DOHH2 (cell line): ENCODE data around the gene CNNM4.

Experiments used
- H3F3A ChIP-seq: fragments of 200-600 bp; sonication (generic), shearing (Covaris generic); 2 replicates; pipeline ENCODE4 v1.6.0; 2016; ENCODE audit warnings: antibody characterized with exemption, mild to moderate bottlenecking; ENCODE audit not compliant: control insufficient read depth, insufficient read depth
- H3K27ac ChIP-seq: fragments of 200-600 bp; sonication (generic); 2 replicates; pipeline ENCODE4 v1.5.1; 2014; ENCODE audit warnings: low read depth, mild to moderate bottlenecking, low read length, moderate library complexity
- H3K27me3 ChIP-seq: fragments of 200-600 bp; sonication (generic); 2 replicates; pipeline ENCODE4 v1.6.1; 2014; ENCODE audit warnings: mild to moderate bottlenecking, low read length, mixed read lengths; ENCODE audit not compliant: control insufficient read depth
- H3K36me3 ChIP-seq: fragments of 200-600 bp; sonication (generic); 2 replicates; pipeline ENCODE4 v1.6.1; 2014; ENCODE audit warnings: mild to moderate bottlenecking, low read length, moderate library complexity, mixed read lengths; ENCODE audit not compliant: control insufficient read depth
- H3K4me1 ChIP-seq: fragments of 200-600 bp; sonication (generic); 2 replicates; pipeline ENCODE4 v1.6.1; 2014; ENCODE audit warnings: mild to moderate bottlenecking, low read length, mixed read lengths; ENCODE audit not compliant: control insufficient read depth
- H3K4me2 ChIP-seq: fragments of 200-600 bp; sonication (generic); 2 replicates; pipeline ENCODE4 v1.6.0; 2014; ENCODE audit warnings: mild to moderate bottlenecking, low read length, moderate library complexity
- H3K4me3 ChIP-seq: fragments of 200-600 bp; sonication (generic); 2 replicates; pipeline ENCODE4 v1.5.1; 2014; ENCODE audit warnings: mild to moderate bottlenecking, low read length, mixed read lengths
- H3K79me2 ChIP-seq: fragments of 200-600 bp; sonication (generic); 2 replicates; pipeline ENCODE4 v1.6.1; 2014; ENCODE audit warnings: mild to moderate bottlenecking, low read length, mixed read lengths; ENCODE audit not compliant: control insufficient read depth
- H3K9me2 ChIP-seq: fragments of 200-600 bp; sonication (generic); replicated peaks from 2 replicates; pipeline ENCODE4 v1.6.1; 2014; ENCODE audit warnings: mild to moderate bottlenecking, low read length, mixed read lengths; ENCODE audit not compliant: control insufficient read depth
- H3K9me3 ChIP-seq: fragments of 200-600 bp; sonication (generic); 2 replicates; pipeline ENCODE4 v1.6.1; 2014; ENCODE audit warnings: antibody characterized with exemption, low read length, mixed read lengths; ENCODE audit not compliant: control insufficient read depth, insufficient read depth
- H4K20me1 ChIP-seq: fragments of 200-600 bp; sonication (generic); 2 replicates; pipeline ENCODE4 v1.6.0; 2014; ENCODE audit warnings: low read depth, mild to moderate bottlenecking, antibody characterized with exemption, low read length, moderate library complexity; ENCODE audit not compliant: control insufficient read depth, insufficient read depth
- EZH2phosphoT487 ChIP-seq: fragments of 200-600 bp; sonication (generic); IDR thresholded peaks from 2 replicates; pipeline ENCODE4 v1.6.1; 2017; ENCODE audit warnings: borderline replicate concordance, mild to moderate bottlenecking, antibody characterized with exemption, low read length, moderate library complexity, mixed read lengths
- TF ChIP-seq, protein P1 (sequence below): fragments of 200-600 bp; sonication (generic); IDR thresholded peaks from one replicate; pipeline ENCODE4 v1.5.1; 2014; ENCODE audit warnings: antibody characterized with exemption, mild to moderate bottlenecking, low read depth, low read length; ENCODE audit not compliant: poor library complexity, severe bottlenecking

Gene CNNM4

DNA sequence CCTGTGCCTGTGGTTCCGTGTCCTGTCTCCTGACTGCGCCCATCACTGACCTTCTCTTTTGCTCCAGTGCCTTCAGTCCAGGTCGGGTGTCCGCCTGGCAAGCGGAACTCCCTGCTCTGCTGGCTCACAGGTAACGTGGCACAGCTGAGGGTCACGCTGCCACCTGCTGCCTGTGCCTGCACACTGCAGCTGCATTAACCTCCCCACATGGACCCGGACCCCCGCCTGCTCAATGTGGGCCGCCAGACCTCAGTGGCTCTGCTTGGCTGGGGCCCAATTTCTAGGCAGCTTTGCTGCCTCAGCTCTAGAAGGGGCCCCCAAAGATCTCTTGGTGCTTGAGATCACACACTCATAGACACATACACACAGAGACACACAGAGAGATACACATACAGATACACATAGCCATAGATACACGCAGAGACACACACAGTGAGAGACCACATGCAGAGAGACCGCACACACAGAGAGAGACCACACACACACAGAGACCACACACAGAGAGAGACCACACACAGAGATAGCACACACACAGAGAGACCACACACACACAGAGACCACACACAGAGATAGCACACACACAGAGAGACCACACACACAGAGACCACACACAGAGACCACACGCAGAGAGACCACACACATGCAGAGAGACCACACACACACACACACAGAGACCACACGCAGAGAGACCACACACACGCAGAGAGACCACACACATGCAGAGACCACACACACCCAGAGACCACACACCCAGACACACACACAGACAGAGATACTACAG, 40.5 kb downstream of the CNNM4 start:
- Histone ChIP-seq H3K4me3 (peak overlapping the region; percentile 16), H3K4me1 (peaks cover 34% of the 10 kb centered on the region), H4K20me1 (no peaks in the 10 kb centered on the region), H3K27me3 (no peaks in the 10 kb centered on the region), H3F3A (peaks cover 2% of the 10 kb centered on the region), H3K9me3 (no peaks in the 10 kb centered on the region), H3K79me2 (no peaks in the 10 kb centered on the region), H3K36me3 (peaks cover 9% of the 10 kb centered on the region), H3K27ac (peak overlapping the region; percentile 23; the same call in 1 of the 2 replicates), H3K9me2 (no peaks in the 10 kb centered on the region), H3K4me2 (peak overlapping the region; percentile 53)
- TF ChIP-seq, protein P1, sequence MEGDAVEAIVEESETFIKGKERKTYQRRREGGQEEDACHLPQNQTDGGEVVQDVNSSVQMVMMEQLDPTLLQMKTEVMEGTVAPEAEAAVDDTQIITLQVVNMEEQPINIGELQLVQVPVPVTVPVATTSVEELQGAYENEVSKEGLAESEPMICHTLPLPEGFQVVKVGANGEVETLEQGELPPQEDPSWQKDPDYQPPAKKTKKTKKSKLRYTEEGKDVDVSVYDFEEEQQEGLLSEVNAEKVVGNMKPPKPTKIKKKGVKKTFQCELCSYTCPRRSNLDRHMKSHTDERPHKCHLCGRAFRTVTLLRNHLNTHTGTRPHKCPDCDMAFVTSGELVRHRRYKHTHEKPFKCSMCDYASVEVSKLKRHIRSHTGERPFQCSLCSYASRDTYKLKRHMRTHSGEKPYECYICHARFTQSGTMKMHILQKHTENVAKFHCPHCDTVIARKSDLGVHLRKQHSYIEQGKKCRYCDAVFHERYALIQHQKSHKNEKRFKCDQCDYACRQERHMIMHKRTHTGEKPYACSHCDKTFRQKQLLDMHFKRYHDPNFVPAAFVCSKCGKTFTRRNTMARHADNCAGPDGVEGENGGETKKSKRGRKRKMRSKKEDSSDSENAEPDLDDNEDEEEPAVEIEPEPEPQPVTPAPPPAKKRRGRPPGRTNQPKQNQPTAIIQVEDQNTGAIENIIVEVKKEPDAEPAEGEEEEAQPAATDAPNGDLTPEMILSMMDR = peak; percentile 98
- TF ChIP-seq EZH2phosphoT487 = no peak

DNA sequence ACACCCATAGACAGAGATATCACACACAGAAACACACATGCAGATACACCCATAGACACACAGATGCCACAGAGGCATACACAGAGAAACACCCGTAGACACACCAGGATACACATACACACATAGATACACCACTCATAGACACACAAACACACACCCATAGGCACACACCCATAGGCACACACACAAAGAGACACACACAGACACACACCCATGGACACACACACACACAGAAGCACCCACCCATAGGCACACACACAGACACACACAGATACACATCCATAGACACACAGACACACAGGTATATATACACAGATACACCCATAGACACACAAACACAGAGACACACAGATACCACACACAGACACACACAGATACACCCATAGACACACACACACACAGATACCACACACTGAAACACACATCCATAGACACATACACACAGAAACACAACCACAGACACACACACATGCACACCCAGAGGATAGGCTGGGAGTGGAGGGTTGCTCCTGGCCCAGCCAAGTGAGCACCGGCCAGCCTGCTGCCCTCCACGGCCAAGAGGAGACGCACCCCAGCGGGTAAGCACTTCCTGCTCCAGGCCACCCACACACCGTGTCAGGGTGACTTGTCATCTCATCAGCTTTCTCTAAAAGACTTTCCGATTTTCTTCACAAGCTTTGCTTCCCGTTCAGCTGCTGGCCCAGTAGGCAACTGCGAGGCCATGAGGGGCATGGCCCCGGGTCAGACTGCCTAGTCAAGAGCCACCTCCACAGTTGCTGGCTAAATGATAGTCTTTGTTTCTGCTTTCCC, 41.3 kb downstream of the CNNM4 start:
- no peaks in the 10 kb centered on the region for H3K79me2 ChIP-seq
- no peaks in the 10 kb centered on the region for H3K27me3 ChIP-seq
- peak overlapping the region; percentile 53 for H3K4me2 ChIP-seq
- H3K9me2 ChIP-seq = no peaks in the 10 kb centered on the region
- H3K4me1 ChIP-seq = peaks cover 42% of the 10 kb centered on the region
- peaks cover 9% of the 10 kb centered on the region for H3K36me3 ChIP-seq
- peak overlapping the region; percentile 27 for H3K4me3 ChIP-seq
- TF ChIP-seq EZH2phosphoT487 = no peak
- TF ChIP-seq, protein P1 = no peak
- H4K20me1 ChIP-seq = no peaks in the 10 kb centered on the region
- H3K9me3 ChIP-seq = no peaks in the 10 kb centered on the region
- peaks cover 10% of the 10 kb centered on the region for H3F3A ChIP-seq
- peak overlapping the region; percentile 23 for H3K27ac ChIP-seq

GRCh38 chr2:96802721-96803120, 42.0 kb downstream of the CNNM4 start:
- Histone ChIP-seq H3K36me3 (peaks cover 9% of the 10 kb centered on the region), H3K27ac (peak overlapping the region; percentile 23), H3K9me2 (no peaks in the 10 kb centered on the region), H3K4me3 (no peak overlapping the region), H3K4me2 (0 out of 2 replicates have a peak overlapping the region, but pooled peaks have one; percentile 53), H4K20me1 (no peaks in the 10 kb centered on the region), H3K79me2 (no peaks in the 10 kb centered on the region), H3K9me3 (no peaks in the 10 kb centered on the region), H3K27me3 (no peaks in the 10 kb centered on the region), H3F3A (peaks cover 12% of the 10 kb centered on the region), H3K4me1 (peaks cover 48% of the 10 kb centered on the region)
- TF ChIP-seq, protein P1 = no peak
- TF ChIP-seq EZH2phosphoT487 = no peak
